ENCODE measurements around the gene ETS2.

DNA sequence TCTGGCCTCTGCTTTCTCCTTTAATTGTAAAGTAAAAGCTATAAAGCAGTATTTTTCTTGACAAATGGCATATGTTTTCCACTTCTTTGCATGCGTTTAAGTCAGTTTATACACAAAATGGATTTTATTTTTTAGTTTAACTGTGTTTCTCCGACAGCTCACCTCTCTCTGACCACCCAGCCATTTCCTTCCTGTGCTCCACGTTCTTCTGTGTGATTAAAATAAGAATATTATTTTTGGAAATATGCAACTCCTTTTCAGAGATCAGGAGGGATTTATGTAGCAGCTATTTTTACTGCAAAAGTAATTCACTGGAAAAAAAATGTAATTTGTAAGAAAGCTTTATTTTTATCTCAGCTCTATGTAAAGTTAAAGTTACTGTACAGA lies 18.0 kb downstream of the ETS2 start:
- TF ChIP-seq, protein P1, sequence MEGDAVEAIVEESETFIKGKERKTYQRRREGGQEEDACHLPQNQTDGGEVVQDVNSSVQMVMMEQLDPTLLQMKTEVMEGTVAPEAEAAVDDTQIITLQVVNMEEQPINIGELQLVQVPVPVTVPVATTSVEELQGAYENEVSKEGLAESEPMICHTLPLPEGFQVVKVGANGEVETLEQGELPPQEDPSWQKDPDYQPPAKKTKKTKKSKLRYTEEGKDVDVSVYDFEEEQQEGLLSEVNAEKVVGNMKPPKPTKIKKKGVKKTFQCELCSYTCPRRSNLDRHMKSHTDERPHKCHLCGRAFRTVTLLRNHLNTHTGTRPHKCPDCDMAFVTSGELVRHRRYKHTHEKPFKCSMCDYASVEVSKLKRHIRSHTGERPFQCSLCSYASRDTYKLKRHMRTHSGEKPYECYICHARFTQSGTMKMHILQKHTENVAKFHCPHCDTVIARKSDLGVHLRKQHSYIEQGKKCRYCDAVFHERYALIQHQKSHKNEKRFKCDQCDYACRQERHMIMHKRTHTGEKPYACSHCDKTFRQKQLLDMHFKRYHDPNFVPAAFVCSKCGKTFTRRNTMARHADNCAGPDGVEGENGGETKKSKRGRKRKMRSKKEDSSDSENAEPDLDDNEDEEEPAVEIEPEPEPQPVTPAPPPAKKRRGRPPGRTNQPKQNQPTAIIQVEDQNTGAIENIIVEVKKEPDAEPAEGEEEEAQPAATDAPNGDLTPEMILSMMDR (IDR thresholded peaks at IDR 0.05): no peak
- TF ChIP-seq POLR2AphosphoS5 (IDR thresholded peaks at IDR 0.05): no peak
- TF ChIP-seq POLR2A (IDR thresholded peaks at IDR 0.05; ENCODE audit: low read depth): no peak
- no peak for TF ChIP-seq EP300 (IDR thresholded peaks at IDR 0.05)
